HUES64 (cell line): ENCODE measurements around the gene SEPTIN5. TPM values are rescaled to one million over a fixed set of nuclear protein-coding genes. Genes with fewer than 3 reads are reported as not detected.
A peak's percentile ranks its signal among the peaks of the same experiment; 100 is the strongest.

Experiments
- H3K27ac ChIP-seq: 2 replicates; pipeline ENCODE4 v1.7.0; 2013; ENCODE audit warnings: low read depth, low read length, inconsistent platforms
- H3K27me3 ChIP-seq: 2 replicates; pipeline ENCODE4 v1.6.1; 2013; ENCODE audit warnings: mild to moderate bottlenecking, low read length; ENCODE audit not compliant: insufficient read depth
- H3K36me3 ChIP-seq: 2 replicates; pipeline ENCODE4 v1.6.1; 2013; ENCODE audit warnings: mild to moderate bottlenecking, low read length; ENCODE audit not compliant: insufficient read depth
- H3K4me1 ChIP-seq: 2 replicates; pipeline ENCODE4 v1.6.1; 2013; ENCODE audit warnings: mild to moderate bottlenecking, low read length, moderate library complexity; ENCODE audit not compliant: insufficient read depth
- H3K4me3 ChIP-seq: 2 replicates; pipeline ENCODE4 v1.5.1; 2013; ENCODE audit warnings: mild to moderate bottlenecking, low read length, moderate library complexity
- H3K9ac ChIP-seq: 2 replicates; pipeline ENCODE4 v1.6.1; 2013; ENCODE audit warnings: mild to moderate bottlenecking, low read depth, low read length
- H3K9me3 ChIP-seq: 2 replicates; pipeline ENCODE4 v1.6.1; 2013; ENCODE audit warnings: low read depth, low read length; ENCODE audit not compliant: insufficient read depth
- WGBS: fragments of 150-250, 120-280 bp; methylation state at CpG from one replicate; pipeline ENCODE4 v1.1.7; 2013; ENCODE audit warnings: missing lambda C conversion rate; 5-methylcytosine and 5-hydroxymethylcytosine counted together
- polyA plus RNA-seq, 2 experiments: library from polyadenylated mRNA; stranded (reverse); fragments of 50-300 nt; gene quantifications; one replicate each; pipeline ENCODE4 v1.2.3, GENCODE V29; 2013

SEPTIN5 gene
- polyA plus RNA-seq (2013, experiment 1 of 2): 6.5 TPM
- polyA plus RNA-seq (2013, experiment 2 of 2): 11.3 TPM

DNA sequence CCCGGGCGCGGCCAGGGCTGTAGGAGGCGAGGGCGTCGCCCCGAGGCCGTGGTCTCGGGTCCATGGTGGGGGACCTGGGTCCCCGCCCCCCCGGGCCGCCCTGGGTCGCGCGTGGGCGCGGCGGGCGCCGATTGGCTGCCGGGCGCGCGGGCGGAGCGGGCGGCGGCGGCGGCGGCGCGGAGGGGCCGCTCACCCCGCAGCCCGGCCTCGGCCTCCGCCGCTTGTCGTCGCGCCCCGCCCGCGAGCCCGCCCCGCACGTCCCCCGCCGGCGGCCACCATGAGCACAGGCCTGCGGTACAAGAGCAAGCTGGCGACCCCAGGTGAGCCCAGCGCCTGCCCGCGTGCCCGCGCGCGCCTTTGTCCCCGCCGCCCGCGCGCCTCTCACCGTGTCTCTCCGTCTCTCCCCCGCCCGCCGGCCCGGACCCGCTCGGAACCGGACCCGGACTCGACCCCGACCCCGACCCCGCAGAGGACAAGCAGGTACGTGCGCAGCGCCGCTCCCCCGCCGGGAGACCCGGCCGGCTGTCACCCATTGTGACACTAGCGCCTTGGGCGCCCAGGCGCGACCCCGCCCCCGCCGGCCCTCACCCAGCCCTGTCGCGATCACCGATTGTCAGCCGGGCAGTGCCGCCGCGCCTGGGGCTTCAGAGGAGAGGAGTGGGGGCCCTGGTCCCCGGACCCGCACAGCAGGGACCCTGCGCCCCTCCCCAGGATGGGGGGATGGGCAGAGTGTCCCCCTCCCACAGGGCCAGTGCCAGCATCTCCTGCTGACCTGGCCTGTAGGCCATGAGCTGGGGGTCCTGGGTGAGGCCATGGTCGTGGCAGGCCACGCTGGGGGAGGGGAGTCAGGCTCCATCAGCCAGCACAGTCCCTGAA lies at the start of gene SEPTIN5:
SEPTIN5 (plus strand) TSS at position 192 of the 876 bp plus-strand sequence; CDS start at position 278, 86 bp downstream.
- Histone ChIP-seq H3K27me3 (peaks cover 75% of the 10 kb centered on the region), H3K36me3 (no peaks in the 10 kb centered on the region), H3K27ac (no peak within 1 kb of the TSS), H3K9me3 (no peaks in the 10 kb centered on the region), H3K4me1 (no peaks in the 10 kb centered on the region; the same call in 1 of the 2 replicates), H3K9ac (no peak within 1 kb of the TSS), H3K4me3 (peak within 1 kb of the TSS; percentile 47)
- 2% methylated on average over 106 of the region's 106 CpGs for WGBS

DNA sequence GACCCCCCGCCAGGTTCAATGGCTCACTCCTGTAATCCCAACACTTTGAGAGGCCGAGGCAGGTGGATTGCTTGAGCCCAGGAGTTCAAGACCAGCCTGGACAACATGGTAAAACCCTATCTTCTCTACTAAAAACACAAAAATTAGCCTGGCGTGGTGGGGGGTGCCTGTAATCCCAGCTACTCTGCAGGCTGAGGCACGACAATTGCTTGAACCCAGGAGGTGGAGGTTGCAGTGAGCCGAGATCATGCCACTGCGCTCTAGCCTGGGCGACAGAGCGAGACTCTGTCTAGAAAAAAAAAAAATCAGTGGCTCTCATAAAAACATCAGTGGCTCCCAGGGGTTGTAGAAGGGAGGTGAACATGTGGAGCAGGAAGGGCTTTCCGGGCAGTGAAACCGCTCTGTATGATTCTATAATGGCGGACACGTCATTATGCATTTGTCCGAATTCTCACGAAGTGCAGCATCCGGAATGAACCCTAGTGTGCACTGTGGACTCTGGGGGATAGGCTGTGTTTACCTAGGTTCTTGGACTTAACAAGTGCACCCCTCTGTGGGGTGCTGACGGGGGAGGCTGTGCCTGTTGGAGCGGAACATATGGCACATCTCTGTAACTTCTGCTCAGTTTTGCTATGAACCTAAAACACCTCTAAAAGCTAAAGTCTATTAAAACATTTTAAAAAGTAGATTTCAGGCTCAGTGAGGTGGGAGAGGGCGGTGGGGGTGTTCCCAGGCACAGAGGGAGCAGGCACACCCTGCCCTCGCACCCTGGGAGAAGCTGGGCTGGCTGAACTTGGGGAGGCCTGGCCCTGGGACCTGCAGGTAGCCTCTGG lies 49.1 kb upstream of the SEPTIN5 start:
- Histone ChIP-seq H3K9ac (no peak overlapping the region), H3K9me3 (no peaks in the 10 kb centered on the region), H3K27me3 (no peaks in the 10 kb centered on the region), H3K4me3 (no peak overlapping the region), H3K27ac (no peak overlapping the region), H3K4me1 (no peaks in the 10 kb centered on the region; the same call in 1 of the 2 replicates), H3K36me3 (no peaks in the 10 kb centered on the region)
- WGBS: 93% methylated on average over 19 of the region's 19 CpGs

DNA sequence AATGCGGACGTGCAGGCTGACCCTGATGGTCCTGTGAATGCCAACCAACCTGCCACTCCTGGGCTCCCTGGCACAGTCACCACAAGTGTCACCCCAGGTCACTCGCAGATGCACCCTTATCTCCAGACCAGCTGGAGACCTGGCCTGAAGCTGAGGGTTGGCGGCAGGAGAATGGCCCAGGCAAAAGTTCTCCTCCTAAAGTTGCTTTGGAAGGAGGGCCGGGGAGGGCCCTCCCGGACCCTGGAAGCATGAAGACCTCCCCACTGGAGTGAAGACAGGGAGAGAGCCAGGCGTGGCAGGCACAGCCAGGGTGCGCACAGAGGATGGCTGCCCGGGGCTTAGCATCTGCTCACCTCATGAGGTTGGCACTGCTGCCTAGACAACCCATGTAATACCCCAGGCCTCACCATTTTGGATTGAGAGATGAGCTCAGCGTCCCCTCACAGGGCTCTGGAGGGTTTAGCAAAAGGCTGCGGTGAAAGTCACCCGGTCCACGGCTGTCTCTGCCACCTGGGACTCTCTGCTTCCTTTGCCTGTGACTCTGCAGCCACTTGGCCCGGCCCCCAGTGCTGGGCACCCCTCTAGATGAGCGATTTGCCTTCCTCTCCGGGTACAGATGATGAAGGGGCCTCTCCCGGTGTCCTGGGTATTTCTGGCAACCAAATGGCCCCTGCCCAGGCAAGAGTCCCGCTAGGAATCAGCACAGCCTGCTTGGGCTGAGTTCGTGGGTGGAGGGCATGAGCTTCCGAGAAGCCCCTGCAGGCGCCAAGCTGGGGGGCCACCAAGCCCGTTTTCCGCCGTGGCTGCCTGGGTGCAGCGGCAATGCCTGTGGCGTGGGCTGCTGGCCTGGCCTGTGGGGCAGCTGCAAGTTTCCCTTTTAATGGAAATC lies 48.3 kb upstream of the SEPTIN5 start:
- H3K9ac ChIP-seq: no peak overlapping the region
- no peaks in the 10 kb centered on the region for H3K9me3 ChIP-seq
- no peaks in the 10 kb centered on the region for H3K27me3 ChIP-seq
- no peak overlapping the region for H3K27ac ChIP-seq
- no peaks in the 10 kb centered on the region; the same call in 1 of the 2 replicates for H3K4me1 ChIP-seq
- 93% methylated on average over 26 of the region's 26 CpGs for WGBS
- no peaks in the 10 kb centered on the region for H3K36me3 ChIP-seq
- no peak overlapping the region for H3K4me3 ChIP-seq

DNA sequence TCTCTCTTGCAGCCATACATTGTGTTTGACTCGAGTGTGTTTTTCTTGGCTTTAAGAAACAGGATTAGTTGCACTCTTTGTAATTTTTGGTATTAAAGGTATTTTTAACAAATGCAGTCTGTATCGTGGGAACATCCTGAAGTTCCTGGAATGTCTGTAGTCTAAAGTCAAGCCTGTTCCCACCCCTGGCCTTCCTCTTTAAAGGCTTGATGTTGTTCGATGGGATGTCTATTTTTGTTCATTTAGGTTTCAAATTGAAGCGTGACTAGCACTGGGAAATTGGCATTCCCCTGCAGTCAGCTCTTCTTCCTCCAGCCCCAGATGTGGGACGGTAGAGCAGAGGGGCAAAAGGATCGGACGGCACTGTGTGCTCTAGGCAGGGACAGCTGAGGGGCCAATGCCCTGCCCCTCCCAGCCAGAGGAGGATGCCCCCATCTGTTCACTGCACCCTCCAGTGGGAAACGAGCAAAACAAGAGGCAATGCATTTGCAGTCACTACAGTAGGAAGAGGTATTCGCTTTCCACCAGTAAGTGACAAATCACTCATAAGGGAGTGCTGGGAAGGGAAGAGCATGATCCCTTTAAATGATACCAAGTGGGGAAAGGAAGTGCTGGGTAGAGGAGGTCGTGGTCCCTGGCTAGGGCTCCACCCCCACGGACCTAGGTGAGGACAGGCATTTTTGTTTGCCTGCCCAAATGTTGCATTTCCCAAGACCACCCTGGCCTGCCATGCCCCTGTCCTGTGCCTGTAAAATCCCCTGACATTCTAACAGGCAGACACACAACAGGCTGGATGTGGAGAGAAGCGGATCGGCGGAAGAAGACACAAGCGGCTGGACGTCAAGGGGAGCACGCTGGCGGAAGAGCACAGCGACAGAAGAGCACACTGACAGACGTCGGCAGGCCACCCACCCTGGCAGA lies 47.4 kb upstream of the SEPTIN5 start:
- 86% methylated on average over 21 of the region's 21 CpGs for WGBS
- H3K4me1 ChIP-seq: no peaks in the 10 kb centered on the region; the same call in 1 of the 2 replicates
- no peaks in the 10 kb centered on the region for H3K36me3 ChIP-seq
- H3K9me3 ChIP-seq: 0 out of 2 replicates have a peak, but pooled peaks cover 2% of the 10 kb centered on the region
- no peak overlapping the region for H3K9ac ChIP-seq
- H3K27ac ChIP-seq: no peak overlapping the region
- no peaks in the 10 kb centered on the region for H3K27me3 ChIP-seq
- H3K4me3 ChIP-seq: no peak overlapping the region

DNA sequence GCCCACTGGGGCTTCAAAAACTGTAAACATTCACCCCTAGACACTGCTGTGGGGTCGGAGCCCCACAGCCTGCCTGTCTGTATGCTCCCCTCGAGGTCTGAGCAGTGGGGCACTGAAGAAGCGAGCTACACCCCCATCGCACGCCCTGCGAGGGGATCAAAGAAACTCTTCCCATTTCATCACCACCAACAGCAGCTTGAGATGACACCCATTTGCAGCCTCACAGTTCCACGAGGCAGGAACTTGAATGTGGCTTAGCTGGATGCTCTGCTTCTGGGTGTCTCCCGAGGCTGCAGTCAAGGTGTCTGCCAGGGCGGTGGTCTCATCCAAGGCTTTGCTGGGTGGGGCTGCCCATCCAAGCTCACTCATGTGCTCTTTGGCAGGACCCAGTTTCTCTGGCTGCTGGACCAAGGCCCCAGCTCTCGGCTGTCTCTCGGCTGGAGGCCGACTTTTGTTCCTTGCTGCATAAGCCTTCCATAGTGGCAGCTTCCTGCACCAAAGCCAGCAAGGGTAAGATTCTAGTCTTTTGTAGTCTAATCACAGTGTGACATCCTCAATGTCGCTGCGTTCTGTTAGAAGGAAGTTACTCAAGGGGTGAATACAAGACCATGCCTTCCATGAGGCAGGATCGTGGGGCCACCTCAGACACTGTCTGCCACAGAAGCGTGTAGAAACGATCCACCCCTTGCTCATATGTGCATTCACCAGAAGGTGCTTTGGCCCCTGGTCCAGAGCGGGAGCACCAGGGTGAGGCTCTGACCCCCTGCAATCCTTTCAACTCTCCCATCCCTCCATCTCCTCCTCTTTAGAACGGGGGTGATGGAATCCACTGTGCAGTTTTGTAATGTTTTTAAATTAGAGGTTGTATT lies 46.2 kb upstream of the SEPTIN5 start:
- Histone ChIP-seq H3K27ac (no peak overlapping the region), H3K4me1 (no peaks in the 10 kb centered on the region; the same call in 1 of the 2 replicates), H3K4me3 (no peak overlapping the region), H3K9me3 (0 out of 2 replicates have a peak, but pooled peaks cover 3% of the 10 kb centered on the region), H3K9ac (no peak overlapping the region), H3K27me3 (no peaks in the 10 kb centered on the region), H3K36me3 (no peaks in the 10 kb centered on the region)
- 92% methylated on average over 19 of the region's 19 CpGs for WGBS

DNA sequence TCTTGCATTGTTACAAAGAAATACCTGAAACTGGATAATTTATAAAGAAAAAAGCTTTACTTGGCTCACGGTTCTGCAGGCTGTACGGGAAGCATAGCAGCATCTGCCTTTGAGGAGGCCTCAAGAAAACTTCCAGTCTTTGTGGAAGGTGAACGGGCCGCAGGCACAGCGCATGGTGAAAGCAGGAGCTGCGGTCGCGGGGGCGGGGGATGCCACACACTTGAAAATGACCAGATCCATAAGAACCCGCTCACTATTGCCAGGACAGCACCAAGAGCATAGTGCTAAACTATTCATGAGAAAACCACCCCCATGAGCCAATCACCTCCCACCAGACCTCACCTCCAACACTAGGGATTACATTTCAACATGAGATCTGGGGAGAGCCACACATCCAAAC lies 45.6 kb upstream of the SEPTIN5 start:
- H3K27me3 ChIP-seq: no peaks in the 10 kb centered on the region
- no peaks in the 10 kb centered on the region; the same call in 1 of the 2 replicates for H3K4me1 ChIP-seq
- H3K9ac ChIP-seq: no peak overlapping the region
- H3K27ac ChIP-seq: no peak overlapping the region
- 95% methylated on average over 10 of the region's 10 CpGs for WGBS
- H3K4me3 ChIP-seq: no peak overlapping the region
- H3K36me3 ChIP-seq: no peaks in the 10 kb centered on the region
- H3K9me3 ChIP-seq: 0 out of 2 replicates have a peak, but pooled peaks cover 3% of the 10 kb centered on the region

DNA sequence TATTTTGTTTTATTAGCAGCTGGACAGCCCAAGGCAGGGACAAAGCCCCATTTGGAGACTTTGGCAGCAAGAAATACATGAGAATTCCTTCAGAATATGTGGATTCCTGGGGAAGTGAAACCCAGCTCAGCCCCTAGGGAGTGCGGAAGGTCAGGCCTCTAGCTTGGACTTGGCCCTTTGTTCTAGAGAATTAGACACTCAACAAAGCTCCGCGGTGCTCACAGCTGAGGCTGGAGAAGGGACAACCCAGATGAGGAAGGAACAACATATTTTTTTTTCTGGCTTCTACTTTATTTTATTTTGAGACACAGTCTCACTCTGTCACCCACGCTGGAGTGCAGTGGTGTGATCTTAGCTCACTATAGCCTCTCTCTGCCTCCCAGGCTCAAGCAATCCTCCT lies 44.7 kb upstream of the SEPTIN5 start:
- Histone ChIP-seq H3K9me3 (0 out of 2 replicates have a peak, but pooled peaks cover 3% of the 10 kb centered on the region), H3K27ac (no peak overlapping the region), H3K4me3 (no peak overlapping the region), H3K36me3 (no peaks in the 10 kb centered on the region), H3K4me1 (no peaks in the 10 kb centered on the region; the same call in 1 of the 2 replicates), H3K9ac (no peak overlapping the region), H3K27me3 (peaks cover 2% of the 10 kb centered on the region; the same call in 1 of the 2 replicates)
- 92% methylated on average over 4 of the region's 4 CpGs for WGBS

DNA sequence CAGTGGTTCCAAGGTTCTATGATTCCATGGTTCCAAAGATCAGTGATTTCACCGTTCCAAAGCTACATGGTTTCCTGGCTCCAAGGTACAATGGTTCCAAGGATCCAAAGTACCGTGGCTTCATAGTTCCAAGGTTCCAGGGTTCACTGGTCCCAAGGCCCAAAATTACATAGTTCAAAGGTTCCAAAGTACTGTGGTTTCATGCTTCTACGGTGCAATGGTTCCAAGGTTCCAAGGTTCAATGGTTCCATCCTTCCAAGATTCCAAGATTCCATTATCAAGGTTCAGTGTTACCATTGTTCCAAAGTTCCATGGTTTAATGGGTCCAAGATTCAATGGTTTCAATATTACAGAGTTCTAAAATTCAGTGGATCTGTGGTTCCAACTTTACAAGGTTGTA lies 43.0 kb upstream of the SEPTIN5 start:
- no peak overlapping the region for H3K4me3 ChIP-seq
- H3K27me3 ChIP-seq: peaks cover 5% of the 10 kb centered on the region; the same call in 1 of the 2 replicates
- no peaks in the 10 kb centered on the region for H3K36me3 ChIP-seq
- WGBS: 95% methylated on average over 3 of the region's 3 CpGs
- H3K9ac ChIP-seq: no peak overlapping the region
- H3K9me3 ChIP-seq: 0 out of 2 replicates have a peak, but pooled peaks cover 3% of the 10 kb centered on the region
- H3K27ac ChIP-seq: no peak overlapping the region
- H3K4me1 ChIP-seq: no peaks in the 10 kb centered on the region; the same call in 1 of the 2 replicates
